Middle frontal gyrus (tissue), 1 donor: ENCODE measurements around the gene NCEH1.
"Not testable (repeated sequence)": the region's sequence is repeated elsewhere in the genome, so short reads cannot be mapped to it uniquely, and the experiment has no call there.

ENCODE experiments used
- DNase-seq: peaks from one replicate; pipeline ENCODE4 v3.0.0-alpha.2; 2015; ENCODE audit warnings: low spot score; ENCODE audit errors: extremely low spot score

The NCEH1 gene

DNA sequence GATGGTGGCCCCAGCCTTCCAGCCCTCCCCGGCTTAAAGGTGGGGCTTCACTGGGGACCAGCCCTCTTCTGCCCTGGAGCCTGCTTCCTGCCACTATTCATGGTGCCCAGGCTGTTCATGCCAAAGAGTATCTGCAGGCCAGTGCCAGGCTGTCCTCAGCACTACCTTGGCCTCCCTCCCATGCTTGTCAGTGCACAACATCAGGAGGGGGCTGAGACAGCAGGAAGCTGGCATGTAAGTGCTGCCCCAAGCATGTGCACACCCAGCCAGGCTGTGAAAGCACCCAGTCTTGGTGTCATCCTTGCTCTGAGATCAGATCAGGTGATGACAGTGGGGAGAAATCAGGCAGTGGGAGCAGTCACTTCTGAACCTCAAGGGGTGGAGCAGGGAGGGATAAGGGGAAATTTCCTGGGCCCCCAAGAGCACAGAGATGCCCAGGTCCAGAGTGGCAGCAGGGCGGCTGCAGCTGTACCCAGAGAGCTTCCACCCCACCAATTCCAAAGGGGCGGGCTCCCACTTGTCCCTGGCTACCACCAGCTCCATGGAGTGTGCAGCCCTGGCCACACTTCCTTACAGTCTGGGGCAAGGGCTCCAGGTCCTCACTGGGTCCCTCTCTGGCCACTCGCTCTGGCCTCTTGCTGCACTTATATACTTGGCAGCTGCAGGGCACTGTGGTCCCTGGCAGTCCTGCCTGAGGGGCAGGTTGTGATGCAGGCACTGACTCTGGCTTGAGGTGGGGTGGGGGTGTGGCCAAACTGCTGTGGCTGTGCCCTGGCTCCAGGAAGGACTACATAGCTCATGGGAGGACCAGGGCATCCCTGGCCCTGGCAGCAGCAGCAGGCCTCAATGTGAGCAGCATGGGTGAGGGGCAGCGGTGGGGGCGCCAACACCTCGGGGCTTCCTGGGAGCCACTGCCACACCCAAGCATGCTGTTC is 96.3 kb downstream of the NCEH1 start:
- DNase-seq, result no peak

DNA sequence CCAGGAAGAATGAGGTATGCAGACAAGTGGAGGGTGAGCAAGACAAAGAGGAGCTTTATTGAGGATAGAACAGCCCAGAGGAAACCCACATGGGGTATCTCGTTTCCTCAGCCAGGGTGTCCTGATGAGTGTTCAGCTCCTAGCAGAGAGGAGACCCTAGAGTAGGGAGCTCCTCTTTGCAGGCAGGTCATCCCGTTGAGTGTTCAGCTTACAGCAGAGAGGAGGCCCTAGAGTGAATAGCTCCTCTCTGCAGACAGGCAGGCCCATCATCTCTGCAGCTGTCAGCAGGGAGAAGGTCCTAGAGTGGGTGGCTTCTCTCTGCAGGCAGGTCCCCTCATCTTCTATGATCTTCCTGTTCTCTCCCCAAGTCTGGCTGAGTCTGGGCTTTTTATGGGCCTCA is 97.0 kb downstream of the NCEH1 start:
- DNase-seq, result no peak

DNA sequence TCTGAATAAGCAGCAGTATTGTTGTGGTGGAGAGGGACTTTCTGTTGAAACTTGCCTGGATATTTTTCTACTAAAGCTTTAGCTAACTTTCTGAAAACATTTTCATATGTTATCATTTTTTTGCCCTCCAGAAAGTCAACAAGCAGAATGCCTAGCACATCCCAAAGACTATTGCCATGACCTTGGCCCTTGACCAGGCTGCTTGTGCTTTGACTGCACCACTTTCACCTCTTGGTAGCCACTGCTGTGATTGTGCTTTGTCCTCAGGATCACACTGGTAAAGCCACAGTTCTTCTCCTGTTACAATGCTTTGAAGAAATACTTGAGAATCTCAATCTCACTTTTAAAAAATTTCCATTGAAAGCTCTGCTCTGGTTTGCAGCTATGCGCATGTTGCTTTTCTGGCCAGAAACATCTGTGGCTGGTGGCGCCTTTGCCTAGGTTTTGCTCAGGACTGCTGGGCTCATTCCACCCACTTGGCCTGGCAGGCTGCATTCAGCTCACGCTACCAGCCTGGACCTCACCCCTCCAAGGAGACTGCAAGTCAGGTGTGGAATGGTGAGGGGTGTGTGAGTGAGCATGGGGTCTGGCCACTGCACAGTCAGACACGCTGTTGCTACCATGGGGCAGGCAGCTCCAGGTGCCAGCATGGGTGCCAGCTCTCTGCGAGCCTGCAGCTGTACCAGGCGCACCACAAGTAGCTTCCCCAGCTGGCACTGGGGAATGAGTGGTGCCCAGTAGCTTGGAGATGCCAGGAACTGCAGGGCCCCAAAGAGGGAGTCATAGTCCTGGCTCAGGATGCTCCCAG is 97.8 kb downstream of the NCEH1 start:
- no peak for DNase-seq

DNA sequence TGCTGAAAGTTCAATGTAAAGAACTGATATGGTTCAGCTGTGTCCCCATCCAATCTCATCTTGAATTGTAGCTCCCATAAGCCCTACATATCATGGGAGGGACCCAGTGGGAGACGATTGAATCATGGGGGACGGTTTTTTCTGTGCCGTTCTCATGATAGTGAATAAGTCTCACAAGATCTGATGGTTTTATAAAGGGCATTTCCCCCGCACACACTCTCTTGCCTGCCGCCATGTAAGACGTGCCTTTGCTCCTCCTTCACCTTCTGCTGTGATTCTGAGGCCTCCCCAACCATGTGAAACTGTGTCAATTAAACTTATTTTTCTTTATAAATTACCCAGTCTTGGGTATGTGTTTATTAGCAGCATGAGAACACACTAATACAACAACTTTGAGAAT is 101.1 kb downstream of the NCEH1 start:
- no peak for DNase-seq

DNA sequence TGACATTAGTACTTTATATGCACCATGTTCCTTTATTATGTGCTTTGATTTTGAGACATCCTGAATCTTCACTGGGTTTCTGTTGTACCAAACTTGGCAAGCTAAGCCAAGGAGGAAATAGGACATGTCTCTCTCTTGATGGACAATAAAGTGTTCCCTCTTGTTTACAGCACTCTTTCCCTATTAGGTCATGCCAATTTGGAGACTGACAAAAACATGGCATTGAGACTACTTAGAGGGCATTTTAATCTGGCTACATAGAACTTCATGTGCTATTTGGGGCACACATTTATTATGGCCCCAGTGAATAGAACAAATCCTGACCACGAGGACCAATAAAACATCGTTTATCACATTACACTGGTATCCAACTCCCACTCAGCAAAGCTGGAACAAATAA is 102.3 kb downstream of the NCEH1 start:
- DNase-seq, result no peak

DNA sequence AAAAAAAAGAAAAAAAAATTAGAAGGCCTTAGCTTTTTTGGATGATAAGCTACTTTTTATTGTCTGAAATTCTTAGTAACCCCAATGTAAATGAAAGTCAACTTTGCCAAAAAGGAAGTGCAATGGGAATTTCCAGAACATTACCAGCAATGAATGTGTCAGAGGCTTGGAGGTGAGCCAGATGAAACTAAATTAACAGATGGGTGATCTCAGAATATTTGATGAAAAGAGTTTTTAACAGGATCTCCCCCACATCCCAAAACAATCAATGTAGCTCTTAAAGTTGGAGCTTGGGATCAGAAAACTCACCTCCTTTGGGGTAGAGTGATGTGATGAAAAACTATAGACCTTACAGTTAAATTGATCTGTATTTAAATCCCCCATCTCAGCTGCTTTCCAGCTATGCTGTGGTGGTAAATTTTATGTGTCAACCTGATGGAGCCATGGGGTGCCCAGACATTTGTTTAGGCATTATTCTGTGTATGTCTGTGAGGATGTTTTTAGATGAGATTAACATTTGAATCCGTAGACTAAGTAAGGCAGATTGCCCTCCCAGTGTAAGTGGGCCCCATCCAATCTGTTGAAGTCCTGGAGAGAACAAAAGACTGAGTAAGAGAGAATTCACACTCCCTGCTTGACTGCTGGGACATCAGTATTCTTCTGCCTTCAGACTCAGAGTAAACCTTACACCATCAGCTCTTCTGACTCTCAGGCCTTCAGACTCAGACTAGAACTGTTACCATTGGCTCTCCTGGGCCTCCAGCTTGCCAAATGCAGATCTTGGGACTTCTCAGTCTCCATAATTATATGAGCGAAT is 103.4 kb downstream of the NCEH1 start:
- no peak for DNase-seq

DNA sequence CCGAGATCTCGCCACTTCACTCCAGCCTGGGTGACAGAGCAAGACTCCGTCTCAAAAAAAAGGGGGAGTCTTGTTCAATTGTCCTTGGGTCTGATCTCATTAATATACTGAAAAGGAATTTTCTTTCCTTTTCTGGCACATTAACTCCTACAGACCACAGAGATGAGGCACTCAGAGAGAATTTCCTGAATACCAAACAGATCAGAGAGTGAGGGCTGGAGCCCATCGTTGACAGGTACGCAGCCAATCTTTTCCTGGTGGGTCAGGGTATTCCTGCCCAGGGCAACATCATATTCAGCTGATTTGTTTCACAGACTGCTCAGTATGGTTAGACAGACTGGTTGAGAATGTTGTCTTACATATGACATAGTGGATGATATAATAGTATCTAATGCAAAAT is 104.8 kb downstream of the NCEH1 start:
- DNase-seq, result no peak

DNA sequence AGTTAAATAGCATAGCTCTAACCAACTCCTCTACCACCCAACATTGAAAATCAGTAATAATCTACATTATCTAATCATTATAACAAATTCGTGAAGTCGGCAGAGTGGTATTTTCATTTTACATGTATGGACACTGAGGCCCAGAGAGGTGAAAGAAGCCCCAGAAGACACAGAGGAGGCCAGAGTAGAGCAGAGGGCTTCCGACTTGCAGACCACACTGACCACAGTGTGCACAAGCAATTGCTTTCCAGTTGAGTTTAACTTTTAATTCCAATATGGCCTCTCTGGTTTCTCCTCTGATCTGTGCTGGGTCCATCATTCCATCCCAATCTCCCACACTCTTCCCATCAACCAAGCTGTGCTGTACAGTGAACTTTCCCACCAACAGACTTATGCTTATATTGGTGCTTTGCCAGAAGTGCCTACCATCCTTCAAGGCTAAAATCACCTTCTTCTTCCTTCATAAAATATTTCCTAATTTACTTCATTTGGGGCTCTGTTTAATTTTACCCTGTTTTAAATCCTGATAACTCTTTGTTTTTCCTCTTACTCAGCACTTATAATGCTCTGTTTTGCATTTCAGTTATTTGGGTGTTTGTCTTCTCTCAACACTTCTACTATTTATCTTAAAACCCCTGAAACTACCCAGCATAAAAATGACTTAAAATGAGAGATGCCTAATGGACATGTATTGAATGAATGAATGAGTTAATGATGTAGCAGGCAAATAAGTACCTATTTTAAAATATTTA is 105.8 kb downstream of the NCEH1 start:
- no peak for DNase-seq

DNA sequence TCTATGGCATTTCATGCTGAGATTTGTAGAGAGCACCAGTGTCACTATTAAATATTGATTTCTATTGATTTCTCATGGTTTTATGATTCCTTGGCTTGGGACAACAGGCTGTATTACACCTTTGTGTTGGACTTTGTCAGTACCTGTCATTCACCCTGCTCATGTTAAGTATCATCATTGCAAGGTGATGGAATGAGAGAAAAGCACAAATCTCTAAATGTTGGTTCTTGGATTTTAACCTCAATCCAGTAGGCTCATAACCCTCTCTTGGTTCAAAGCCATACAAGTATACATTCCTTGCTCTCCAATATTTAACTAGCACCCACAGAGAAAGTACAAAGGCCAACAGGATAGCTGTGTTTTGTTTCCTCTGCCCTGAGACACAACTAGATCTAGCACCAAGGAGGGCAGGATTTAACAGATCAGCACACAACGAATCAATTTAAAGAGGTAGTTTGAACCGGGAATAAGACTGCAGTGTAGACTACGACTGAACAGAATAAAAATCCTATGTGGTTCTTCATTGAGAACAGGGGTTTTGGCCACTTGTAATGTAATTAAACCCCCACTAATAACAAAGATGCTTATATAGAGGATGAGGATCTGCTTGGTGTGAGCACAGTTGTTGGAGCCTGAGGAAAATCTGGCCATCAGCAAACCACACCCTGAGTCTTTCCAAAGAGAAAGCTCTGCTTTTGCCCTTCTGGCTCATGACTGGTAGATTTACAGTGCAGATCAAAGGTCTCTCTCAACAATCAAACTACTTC is 109.6 kb downstream of the NCEH1 start:
- no peak for DNase-seq

DNA sequence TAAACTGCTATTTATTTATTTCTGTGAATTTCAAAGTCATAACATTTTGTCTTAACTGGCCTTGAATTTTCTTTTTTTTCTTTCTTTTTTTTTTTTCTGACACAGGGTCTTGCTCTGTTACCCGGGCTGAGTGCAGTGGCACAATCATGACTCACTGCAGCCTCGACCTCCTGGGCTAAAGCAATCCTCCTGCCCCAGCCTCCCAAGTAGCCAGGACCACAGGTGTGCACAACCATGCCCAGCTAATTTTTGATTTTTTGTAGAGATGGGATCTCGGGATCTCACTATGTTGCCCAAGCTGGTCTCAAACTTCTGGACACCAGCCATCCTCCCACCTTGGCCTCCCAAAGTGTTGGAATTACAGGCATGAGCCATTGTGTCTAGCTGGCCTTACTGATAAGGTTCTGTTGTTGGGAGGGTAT is 110.2 kb downstream of the NCEH1 start:
- no peak for DNase-seq

DNA sequence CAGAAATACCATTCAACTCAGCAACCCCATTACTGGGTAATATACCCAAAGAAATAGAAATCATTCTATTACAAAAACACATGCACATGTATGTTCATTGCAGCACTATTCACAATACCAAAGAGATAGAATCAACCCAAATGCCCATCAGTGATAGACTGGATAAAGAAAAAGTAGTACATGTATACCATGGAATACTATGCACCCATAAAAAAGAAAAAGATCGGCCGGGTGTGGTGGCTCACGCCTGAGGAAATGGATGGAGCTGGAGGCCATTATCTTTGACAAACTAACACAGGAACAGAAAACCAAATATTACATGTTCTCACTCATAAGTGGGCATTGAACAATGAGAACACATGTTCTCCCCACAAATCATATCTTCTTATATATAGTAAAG is 112.0 kb downstream of the NCEH1 start:
- no peak for DNase-seq

DNA sequence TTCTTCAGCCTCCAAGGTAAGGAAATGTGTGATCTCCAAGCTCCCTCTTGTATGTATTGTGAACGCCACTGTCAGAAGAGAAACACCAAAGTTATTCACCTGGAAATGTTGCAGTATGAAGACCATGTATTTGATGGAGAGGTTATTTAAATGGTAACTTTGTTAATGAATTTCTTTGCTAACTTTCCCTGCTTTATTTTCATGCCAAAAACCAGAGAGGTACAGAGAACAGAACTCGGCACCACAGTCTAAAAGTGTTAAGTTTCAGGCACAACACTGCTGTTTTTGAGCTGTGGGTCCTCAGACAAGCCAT is 114.5 kb downstream of the NCEH1 start:
- no peak for DNase-seq

DNA sequence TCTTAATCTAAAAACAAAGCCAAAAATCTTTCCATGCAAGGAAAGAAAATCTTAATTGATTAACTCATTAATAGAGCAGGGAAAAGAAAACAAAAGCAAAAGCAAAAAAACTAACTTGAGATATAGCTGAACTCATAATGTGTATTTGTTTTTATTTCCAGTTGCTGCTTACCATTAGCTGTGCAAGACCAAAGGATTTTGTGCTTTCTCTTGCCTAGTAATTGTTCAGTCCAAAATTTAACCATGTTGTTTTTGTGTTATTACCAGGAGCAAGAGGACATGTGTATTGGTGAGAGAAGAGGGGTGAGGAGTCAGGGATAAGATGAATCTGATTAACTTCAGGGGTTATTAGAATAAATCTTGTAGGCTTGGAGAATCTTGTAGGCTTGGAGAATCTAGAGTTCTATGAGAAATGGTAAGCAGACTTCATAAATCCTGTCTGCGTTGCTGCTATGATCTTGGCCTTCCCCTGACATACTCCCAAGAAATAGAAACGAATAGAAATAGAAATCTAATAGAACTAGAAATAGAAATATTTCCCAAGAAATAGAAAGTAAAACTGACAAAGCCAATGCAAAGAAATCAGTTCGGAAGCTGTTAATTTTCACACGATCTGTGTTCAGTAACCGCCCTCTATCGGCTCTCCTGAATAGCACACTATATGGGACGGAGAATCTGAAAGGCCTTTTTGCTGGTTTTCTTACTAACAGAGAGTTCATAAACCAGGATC is 115.0 kb downstream of the NCEH1 start:
- DNase-seq, result no peak

DNA sequence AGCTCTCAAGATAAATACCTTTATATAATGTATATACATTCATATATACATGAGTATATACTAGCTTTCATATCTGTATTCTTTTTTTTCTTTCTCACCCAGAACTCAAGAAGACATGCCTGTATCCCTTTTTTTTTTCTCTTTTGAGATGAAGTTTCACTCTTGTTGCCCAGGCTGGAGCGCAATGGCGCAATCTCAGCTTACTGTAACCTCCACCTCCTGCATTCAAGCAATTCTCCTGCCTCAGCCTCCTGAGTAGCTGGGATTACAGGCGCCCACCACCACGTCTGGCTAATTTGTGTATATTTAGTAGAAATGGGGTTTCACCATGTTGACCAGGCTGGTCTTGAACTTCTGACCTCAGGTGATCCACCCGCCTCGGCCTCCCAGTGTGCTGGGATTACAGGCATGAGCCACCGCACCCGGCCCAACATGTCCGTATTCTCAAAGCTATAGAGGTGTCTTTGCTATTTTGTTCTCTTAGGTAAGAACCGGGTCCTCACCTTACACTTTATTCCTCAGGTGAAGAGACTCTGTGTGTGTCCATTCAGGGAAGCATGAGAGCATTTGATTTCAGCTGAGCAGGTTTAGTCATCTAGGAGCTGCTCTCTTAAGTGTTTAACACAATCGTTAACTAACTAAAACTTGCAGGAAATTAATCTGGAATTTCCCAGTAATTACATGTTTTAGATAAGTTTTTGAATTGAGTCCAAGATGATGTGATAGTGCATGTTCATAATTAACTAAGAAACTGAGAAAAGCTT is 115.8 kb downstream of the NCEH1 start:
- DNase-seq, result not testable (repeated sequence)

DNA sequence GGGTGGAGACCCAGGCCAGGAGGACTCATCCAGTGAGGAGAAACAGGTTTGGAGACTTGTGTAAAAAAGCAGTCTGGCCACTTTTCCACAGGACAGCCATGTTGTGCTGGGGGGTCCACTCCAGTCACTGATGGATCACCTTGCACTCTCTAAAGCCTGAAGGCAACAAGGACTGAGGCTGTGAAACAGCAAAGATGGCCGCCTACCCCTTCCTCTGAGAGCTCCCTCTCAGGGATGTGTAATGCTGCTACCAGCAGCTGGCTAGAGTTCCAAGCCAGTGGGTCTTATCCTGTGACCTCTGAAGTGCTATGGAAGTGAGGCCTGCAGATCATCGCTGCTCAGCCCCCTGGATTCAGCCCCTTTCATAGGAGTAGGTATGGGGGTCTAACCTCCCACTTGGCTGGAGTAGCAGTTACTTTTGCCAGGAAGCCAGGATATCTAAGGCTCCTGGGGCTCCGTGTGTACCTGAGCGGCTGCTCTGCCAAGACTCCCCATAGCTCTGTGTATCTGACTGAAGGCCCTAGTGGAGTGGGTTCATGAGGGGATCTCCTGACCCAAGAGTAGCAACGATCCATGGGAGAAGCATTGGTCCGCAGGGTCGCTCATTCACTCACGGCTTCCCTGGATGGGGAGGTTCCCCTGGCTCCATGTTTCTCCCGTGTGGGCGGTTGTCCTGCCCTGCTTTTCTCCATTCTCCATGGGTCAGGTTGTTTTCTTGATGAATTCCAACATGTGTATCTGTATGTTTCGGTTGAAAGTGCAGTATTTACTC is 117.8 kb downstream of the NCEH1 start:
- no peak for DNase-seq

DNA sequence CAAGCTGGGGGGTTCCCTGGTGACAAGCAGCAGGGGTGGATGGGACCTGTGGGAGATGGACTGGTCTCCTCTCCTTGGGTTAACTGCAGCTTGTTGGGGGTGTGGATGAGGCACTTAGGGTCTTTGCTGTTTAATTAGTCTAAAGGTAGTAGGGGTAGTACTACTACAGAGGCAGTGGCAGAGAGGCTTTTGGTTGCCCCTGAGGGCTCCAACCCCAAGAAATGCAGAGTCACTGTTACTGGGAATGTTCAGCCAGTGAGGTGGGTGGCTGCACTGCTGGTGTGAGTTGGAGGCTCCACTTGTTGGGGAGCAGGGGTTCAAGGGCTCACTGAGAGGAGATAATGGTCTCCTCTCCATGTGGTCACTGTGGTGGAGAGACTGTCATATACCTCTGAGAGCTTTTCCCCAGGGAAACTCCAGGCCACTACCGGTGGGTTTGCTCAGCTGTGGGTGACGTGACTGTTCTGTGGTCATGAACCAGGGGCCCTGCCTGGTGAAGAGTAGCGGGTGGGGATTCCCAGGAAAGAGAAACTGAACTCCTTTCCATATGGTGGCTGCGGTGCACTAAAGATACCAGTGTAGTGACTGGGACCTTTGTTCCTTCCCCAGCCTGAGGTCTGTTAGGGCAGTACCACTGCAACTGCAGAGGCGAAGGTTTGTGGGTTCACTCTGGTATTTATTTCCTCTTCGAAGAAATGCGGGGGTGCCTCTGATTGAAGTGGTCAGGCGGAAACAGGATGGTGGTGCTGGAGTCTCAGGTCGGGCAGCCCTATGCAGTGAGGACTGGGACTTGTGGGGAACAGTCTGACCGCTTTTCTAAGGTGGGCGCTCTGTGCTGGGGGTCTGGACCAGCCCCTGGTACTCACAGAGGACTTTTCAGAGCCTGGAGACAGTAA is 118.7 kb downstream of the NCEH1 start:
- DNase-seq, result no peak

DNA sequence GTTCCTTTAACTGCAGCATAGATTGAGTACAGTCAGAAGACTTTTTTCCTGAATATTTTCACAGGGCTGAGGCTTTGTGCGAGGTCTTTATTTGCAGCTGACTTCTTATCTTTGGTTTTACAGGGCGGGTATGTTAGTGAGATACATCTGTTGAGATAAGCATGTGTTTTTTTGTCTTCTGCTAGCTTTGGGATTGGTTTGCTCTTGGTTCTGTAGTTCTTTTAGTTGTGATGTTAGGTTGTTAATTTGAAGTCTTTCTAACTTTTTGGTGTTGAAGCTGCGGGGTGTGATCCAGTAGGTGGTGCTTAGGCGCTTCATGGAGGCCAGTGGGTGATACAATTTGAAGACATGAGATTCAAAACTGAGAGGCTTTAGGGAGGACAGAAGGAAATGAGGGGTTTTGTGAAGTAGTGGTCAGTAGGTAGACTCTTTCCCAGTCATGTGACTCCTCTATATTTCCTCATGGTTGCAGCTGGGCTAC is 119.7 kb downstream of the NCEH1 start:
- DNase-seq, result no peak
